ENCODE measurements around the gene MAP3K15.

DNA sequence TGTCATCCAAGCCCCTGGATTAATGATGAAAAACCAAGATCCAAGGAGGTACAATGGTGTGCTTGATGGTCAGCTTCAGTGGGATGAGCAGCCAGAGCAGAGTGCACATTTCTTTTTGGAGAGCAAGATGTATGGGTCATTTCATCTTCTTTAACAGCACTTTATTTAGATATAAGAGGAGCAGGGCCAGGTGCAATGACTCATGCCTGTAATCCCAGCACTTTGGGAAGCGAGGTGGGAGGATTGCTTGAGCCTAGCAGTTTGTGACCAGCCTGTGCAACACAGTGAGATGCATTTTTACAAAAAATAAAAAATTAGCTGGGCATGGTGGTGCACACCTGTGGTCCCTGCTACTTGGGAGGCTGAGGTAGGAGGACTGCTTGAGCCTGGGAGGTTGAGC is 45.3 kb upstream of the MAP3K15 start:
- TF ChIP-seq TAF1 (IDR thresholded peaks at IDR 0.05; ENCODE audit: low read depth, low read length) (no peak), POLR2A (IDR thresholded peaks at IDR 0.05; ENCODE audit: low read depth, low read length) (no peak), POLR2AphosphoS5 (IDR thresholded peaks at IDR 0.05; ENCODE audit: low read depth, low read length) (no peak), SPI1 (IDR thresholded peaks at IDR 0.05; ENCODE audit: low read depth, low read length) (no peak), POU2F2 (IDR thresholded peaks at IDR 0.05; ENCODE audit: low read depth, low read length) (no peak)
